GM12865 (cell line): ENCODE data around the gene RPL12.

ENCODE experiments used
- DNase-seq: peaks from one replicate; pipeline ENCODE4 v3.0.0; 2010; ENCODE audit warnings: low read depth
- H3K4me3 ChIP-seq: 2 replicates; pipeline ENCODE4 v1.5.1; 2011; ENCODE audit warnings: mild to moderate bottlenecking, low read depth, low read length, control low read depth
- CTCF ChIP-seq: IDR thresholded peaks from 2 replicates; pipeline ENCODE4 v1.5.1; 2011; ENCODE audit warnings: low read length, control low read depth, low read depth, inconsistent platforms; ENCODE audit not compliant: insufficient read depth; ENCODE audit errors: missing control alignments

RPL12 gene

GRCh38 chr9:127450830-127451607 is at the start of gene RPL12, which contains the start of gene LRSAM1:
RPL12 (minus strand) TSS chr9:127451406; CDS start chr9:127451317, 89 bp downstream.
LRSAM1 (plus strand) TSS chr9:127451510; CDS start chr9:127454528, 3,018 bp downstream.
- no peak for TF ChIP-seq CTCF
- peak; percentile 98 for DNase-seq
- H3K4me3 ChIP-seq, result peak within 1 kb of the TSS; percentile 94

DNA sequence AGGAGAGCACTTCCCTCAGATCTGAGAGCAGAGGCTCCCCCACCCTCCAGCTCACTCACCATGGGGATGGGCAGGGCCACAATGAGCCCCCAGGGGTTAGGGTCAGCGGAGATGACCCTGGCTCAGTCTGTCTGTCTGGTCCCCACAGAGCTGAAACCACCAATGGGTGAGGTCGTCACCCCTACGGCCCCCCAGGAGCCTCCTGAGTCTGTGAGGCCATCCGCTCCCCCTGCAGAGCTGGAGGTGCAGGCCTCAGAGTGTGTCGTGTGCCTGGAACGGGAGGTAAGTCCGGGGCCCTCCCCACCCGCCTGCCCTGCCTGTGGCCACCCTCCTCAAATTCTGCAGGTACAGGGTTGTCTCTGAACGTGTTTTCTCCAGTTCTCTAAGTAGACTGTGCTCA is 49.7 kb upstream of the RPL12 start:
- no peak overlapping the region for H3K4me3 ChIP-seq
- DNase-seq, result no peak
- no peak for TF ChIP-seq CTCF

DNA sequence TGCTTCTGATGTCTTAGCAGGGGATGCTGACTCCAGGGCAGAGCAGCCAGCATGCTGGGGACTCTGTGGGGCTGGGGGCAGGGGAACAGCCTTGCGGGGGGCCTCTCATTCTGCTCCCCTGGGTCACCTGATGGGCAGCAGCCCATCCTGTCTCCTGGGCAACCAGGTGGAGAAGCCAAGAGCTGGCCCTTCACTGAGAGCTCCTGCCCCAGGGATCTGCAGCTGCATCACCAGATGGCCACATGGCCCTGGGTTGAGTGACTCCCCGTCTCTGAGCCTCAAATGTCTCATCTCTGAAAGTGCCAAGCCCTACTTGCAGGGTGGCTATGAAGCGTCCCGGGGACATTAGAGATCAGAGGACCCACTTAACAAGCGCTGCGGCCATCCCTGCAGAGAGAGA is 49.2 kb upstream of the RPL12 start:
- DNase-seq, result no peak
- no peak overlapping the region for H3K4me3 ChIP-seq
- no peak for TF ChIP-seq CTCF

DNA sequence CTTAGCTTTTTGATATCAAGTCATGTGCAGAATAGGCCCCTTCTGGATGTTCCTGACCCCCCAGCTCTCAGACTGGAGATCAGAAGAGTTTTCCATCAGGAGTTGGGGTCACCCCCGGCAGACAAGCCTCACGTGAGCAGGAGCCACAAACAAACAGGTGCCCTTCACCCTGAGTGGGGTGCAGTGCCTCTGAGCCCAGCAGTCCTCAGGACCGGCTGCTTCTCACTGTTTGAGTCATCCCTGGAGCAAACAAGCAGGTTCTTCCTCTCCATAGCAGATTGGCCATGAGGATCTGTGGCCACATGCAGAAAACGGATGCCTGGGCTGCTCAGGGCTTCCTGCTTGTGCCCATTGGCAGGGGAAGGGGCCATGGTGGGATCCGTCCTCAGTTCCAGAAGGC is 47.1 kb upstream of the RPL12 start:
- no peak for TF ChIP-seq CTCF
- DNase-seq, result no peak
- no peak overlapping the region for H3K4me3 ChIP-seq

- no peak for DNase-seq
- no peak for TF ChIP-seq CTCF
- no peak overlapping the region for H3K4me3 ChIP-seq
Measured at GRCh38 chr9:127497656-127498290, 46.6 kb upstream of the RPL12 start.

GRCh38 chr9:127496974-127497373 is 45.8 kb upstream of the RPL12 start:
- no peak overlapping the region for H3K4me3 ChIP-seq
- DNase-seq, result no peak
- TF ChIP-seq CTCF, result no peak
